ENCODE measurements around the gene FAM180A.

DNA sequence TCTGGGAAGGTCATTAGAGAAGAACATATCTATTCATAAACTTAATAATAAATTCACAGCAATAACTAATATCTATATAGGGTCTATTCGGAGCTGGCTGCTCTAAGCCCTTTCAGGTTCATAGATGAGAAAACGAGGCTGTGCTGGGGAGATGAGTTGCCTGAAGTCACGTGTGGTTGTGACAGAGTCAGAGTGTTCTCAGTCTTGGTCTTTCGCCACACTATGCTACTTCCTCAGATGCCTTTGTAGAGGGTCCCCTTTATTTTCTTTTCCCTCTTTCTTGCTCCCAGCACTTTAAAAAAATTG, 43.7 kb upstream of the FAM180A start:
- TF ChIP-seq, protein P1, sequence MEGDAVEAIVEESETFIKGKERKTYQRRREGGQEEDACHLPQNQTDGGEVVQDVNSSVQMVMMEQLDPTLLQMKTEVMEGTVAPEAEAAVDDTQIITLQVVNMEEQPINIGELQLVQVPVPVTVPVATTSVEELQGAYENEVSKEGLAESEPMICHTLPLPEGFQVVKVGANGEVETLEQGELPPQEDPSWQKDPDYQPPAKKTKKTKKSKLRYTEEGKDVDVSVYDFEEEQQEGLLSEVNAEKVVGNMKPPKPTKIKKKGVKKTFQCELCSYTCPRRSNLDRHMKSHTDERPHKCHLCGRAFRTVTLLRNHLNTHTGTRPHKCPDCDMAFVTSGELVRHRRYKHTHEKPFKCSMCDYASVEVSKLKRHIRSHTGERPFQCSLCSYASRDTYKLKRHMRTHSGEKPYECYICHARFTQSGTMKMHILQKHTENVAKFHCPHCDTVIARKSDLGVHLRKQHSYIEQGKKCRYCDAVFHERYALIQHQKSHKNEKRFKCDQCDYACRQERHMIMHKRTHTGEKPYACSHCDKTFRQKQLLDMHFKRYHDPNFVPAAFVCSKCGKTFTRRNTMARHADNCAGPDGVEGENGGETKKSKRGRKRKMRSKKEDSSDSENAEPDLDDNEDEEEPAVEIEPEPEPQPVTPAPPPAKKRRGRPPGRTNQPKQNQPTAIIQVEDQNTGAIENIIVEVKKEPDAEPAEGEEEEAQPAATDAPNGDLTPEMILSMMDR (conservative IDR thresholded peaks at IDR 0.05; ENCODE audit: low read depth in 2 of 2): no peak
- TF ChIP-seq, protein P2, sequence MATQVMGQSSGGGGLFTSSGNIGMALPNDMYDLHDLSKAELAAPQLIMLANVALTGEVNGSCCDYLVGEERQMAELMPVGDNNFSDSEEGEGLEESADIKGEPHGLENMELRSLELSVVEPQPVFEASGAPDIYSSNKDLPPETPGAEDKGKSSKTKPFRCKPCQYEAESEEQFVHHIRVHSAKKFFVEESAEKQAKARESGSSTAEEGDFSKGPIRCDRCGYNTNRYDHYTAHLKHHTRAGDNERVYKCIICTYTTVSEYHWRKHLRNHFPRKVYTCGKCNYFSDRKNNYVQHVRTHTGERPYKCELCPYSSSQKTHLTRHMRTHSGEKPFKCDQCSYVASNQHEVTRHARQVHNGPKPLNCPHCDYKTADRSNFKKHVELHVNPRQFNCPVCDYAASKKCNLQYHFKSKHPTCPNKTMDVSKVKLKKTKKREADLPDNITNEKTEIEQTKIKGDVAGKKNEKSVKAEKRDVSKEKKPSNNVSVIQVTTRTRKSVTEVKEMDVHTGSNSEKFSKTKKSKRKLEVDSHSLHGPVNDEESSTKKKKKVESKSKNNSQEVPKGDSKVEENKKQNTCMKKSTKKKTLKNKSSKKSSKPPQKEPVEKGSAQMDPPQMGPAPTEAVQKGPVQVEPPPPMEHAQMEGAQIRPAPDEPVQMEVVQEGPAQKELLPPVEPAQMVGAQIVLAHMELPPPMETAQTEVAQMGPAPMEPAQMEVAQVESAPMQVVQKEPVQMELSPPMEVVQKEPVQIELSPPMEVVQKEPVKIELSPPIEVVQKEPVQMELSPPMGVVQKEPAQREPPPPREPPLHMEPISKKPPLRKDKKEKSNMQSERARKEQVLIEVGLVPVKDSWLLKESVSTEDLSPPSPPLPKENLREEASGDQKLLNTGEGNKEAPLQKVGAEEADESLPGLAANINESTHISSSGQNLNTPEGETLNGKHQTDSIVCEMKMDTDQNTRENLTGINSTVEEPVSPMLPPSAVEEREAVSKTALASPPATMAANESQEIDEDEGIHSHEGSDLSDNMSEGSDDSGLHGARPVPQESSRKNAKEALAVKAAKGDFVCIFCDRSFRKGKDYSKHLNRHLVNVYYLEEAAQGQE (IDR thresholded peaks at IDR 0.05; ENCODE audit: unreplicated experiment): no peak
- TF ChIP-seq CREB1 (CRISPR knock-in tag; IDR thresholded peaks at IDR 0.05; ENCODE audit: low read depth) (no peak), EZH2 (IDR thresholded peaks at IDR 0.05; ENCODE audit: low read depth, unreplicated experiment) (no peak)
